DLD1 (cell line): ENCODE results near the gene CYP51A1.
"Not testable (repeated sequence)": the region's sequence is repeated elsewhere in the genome, so short reads cannot be mapped to it uniquely, and the experiment has no call there.

Source experiments
- in situ Hi-C: cut with HindIII; loops from 2 replicates; pipeline ENCODE4 v1.10.0; 2017; ENCODE audit warnings: low sequenced_read_pairs

Gene CYP51A1

DNA sequence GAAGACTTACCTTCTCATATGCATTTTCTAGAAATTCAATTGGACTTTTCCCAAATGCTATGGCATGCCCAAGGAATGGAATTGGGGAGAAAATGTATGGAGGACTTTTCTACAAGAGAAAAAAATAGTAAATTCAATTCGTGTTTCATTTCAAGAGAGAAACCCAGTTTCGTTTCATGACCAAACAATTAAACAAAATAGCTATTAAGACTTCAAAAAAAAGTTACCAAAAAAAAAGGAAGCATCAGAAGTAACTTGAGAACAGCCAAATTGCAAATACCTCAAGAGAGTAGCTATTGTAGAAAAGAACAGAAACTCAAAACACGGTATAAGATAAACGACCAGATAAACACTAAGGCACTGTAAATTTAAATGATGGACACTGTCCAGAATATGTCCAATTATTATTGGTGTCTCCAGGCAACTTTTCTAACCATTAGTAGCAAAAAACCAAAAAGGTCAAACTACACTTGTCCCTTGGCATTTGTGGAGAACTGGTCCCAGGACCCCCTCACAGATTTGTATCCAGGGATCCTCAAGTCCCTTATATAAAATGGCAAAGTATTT is 2.4 kb downstream of the CYP51A1 start:
- in situ Hi-C loops = no loop called here

DNA sequence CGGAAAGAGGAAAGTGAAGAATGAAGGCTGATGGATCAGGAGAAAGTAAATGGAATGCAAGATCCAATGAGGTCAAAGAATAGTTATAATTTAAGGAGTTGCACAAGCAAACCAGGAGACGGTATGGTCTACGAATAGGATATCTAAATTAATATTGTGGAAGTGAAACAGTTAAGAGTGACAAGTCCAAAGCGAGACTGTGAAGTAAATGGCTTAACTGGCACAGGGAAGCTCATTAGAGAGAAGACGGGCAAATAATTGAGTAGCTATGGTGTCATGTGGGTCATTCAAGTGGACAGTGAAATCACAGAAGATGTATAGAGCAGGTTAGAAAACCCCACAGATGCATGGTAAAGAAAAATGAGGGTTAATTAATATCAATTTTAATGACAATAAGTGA is 3.2 kb downstream of the CYP51A1 start:
- in situ Hi-C loops = no loop called here

DNA sequence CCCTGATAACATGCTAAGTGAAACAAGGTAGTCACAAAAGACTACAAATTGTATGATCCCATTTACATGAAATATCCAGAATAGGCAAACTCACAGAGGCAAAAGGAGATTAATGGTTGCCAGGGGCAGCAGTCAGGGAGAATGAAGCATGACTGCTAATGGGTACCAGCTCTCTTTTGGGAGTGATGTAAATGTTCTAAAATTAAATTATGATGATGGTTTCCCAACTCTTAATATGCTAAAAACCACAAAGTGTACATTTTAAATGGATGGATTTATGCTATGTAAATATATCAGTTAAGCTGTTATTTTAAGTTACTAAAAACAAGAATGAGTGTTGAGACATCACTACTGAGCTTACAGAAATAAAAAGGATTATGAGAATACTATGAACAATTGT is 12.6 kb downstream of the CYP51A1 start:
- in situ Hi-C loops = no loop called here

DNA sequence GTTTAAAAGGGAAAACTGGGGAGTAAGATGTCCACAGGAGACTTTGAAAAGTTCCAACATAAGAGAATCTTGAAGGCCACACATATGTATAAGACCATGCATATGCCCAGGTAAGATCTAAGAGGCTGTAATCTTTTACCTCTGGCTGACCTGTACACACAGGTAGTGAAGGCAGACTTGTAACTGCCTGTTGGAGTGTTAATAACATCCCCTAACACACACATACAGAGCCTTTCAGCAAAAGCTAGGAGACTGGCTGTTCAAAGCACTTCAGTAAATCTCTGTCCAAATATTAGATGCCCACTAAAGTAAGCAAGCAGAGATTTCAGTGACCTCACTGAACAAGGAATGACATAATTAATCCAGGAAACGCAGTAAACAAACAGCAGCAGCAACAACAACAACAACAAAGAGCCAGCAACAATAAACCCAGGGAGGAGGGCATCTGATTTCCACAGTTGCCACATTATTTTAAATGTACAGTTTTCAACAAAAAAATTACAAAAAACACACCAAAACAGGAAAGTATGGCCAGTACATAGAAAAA is 15.0 kb downstream of the CYP51A1 start:
- in situ Hi-C loops = no loop called here

DNA sequence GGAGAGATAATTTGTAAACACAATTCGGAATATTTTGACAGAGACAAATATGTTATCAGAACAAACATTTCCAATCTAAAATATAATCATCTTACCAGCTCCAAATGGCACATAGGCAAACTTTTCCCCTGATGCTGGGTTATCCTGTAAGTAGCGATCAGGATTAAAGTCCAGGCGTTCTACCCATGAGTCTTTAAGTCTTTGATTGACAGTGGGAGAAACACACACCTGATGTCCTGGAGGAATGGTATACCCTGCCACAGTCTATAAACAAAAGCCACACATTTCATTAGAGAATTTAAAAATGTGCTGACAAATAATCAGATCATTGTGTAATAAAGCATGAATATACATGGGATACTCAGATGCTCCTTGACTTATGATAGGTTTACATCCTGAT is 17.3 kb downstream of the CYP51A1 start:
- in situ Hi-C loops = no loop called here

DNA sequence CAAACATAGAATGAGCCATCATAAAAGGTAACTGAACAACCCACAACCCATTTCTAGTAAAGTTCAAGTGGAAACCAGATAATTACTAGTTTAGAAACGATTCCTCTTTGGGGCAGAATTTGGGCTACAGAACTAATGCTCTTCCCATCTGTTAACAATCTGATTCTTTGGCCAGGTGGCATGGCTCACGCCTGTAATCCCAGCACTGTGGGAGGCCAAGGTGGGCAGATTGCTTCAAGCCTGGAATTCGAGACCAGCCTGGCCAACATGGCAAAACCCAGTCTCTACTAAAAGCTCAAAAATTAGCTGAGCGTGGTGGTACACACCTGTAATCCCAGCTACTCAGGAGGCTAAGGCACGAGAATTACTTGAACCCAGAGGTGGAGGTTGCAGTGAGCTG is 18.5 kb downstream of the CYP51A1 start:
- in situ Hi-C loops = no loop called here

DNA sequence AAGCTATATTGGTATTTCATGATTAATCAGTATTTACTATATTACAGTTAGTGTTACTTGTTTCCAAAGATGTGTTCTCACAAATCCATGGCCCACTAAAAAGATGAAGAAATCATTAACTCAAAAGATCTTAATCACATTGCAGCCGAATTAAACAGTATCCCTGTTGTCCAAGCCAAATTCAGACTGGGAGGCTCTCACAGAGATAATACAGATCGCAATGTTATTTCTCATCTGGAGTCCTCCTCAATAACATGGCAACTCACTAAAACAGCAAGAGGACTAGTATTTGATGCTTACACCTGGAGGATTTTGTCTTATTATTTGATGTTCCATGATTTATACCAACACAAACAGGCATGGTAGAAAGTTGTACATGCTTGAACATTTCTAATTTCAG is 23.4 kb downstream of the CYP51A1 start:
- in situ Hi-C loops = no loop called here

DNA sequence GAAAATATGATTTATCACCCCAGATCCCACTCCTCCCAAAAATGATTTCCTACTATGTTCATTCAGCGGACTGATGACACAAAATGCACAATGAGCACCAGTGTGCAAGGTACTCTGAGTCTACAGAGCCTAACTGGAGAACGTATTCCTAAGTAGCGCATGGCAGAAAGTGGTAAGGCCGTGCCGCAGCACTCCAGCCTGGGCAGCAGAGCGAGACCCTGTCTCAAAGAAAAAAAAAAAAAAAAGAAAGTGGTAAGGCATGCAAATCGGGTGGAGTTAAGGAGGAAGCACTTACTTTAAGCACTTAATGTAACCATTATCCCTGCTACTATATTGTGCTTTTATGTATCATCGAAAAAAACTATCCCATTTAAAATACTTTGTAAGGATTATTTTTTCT is 25.5 kb downstream of the CYP51A1 start:
- in situ Hi-C loops = no loop called here

DNA sequence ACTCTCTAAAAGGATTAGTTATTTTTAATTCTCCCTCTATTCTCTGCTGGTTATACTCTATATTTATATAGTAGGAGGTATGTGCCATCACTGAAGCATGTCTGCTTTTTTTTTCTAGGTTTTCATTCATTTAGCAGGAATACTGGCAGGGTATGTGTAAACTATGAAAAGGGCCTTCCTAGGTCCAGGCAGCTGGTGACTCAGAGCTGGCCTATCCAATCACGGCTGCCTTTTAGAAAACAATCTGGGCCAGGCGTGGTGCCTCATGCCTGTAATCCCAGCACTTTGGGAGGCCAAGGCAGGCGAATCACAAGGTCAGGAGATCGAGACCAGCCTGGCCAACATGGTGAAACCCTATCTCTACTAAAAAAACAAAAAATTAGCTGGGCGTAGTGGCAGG is 31.4 kb downstream of the CYP51A1 start:
- in situ Hi-C loops = not testable (repeated sequence)

DNA sequence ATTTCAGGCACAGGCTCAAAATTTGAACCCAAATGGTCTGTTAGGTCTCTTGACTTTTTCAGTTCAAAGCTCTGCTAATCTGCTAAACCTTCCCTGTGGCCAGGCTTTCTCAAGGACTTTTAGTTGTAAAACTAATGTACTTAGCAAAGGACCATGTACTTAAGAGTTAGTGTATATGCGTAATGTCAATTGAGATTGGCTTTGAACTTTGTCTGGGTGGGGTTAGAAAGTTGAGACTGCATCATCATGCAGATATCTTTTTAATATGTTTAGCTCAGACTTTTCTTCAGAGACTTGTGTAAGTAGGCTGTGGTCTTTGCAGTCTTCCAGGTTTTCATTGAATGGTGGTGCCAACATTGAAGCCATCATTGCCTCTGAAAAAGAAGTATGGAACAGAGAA is 33.7 kb downstream of the CYP51A1 start:
- in situ Hi-C loops = no loop called here

DNA sequence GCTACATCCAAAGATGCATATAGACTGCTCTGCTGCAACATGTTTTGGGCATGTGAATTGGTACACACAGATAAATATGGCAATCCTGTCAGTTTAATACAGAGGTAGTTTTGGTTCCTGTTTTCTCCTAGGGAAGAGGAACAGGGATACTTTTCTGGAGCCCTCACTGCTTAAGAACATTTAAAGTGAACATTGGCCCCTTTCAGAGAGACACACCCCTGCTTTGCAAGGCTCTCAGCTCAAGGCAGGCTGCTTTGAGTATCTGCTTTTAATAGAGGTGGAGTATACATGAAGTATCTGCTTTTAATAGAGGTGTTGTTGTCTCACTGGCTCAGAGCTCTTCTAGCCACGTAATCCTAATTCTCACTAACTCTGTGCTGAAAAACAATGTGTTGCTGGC is 38.9 kb downstream of the CYP51A1 start:
- in situ Hi-C loops = no loop called here

DNA sequence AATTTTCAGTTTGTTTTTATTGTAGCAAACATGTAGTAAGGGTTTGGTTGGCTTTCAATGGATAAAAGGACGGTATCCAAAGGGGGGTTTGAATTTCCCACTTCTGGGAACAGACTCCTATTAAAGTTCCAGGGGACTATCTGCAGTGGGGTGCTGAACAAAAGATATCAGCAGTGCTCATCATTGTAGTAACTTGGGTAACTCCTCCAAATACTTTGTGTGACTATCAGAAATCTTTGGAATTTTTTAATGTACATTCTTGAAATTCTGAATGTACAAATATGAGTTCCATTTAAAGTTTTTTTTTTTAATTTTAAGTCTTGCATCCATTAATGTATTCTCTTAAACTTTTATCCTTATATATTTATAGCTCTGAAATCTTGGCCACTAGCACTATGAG is 42.1 kb downstream of the CYP51A1 start:
- in situ Hi-C loops = no loop called here

DNA sequence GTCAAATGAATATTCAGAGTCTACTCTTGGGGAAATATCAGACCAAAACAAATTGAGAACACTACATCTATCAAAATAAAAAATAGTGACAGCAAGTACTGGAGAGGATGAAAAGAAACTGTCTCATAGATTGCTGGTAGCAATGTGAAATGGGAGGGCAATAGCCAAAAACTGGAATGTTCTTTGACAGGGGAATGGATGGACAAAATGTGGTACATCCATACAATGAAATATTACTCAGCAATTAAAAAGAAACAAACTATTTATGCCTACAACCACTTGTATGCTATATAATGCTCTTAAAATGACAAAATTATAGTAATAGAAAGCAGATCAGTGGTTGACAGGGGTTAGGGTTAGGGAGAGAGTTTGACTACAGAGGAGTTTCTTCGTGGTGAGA is 46.0 kb downstream of the CYP51A1 start:
- in situ Hi-C loops = no loop called here

DNA sequence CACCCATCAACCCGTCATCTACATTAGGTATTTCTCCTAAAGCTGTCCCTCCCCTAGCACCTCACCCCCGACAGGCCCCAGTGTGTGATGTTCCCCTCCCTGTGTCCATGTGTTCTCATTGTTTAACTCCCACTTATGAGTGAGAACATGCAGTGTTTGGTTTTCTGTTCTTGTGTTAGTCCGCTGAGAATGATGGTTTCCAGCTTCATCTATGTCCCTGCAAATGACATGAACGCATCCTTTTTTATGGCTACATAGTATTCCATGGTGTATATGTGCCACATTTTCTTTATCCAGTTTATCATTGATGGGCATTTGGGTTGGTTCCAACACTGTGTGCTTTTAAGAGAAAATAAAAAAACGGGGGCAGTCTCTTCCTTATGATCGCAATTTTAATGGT is 50.4 kb downstream of the CYP51A1 start:
- in situ Hi-C loops = not testable (repeated sequence)

DNA sequence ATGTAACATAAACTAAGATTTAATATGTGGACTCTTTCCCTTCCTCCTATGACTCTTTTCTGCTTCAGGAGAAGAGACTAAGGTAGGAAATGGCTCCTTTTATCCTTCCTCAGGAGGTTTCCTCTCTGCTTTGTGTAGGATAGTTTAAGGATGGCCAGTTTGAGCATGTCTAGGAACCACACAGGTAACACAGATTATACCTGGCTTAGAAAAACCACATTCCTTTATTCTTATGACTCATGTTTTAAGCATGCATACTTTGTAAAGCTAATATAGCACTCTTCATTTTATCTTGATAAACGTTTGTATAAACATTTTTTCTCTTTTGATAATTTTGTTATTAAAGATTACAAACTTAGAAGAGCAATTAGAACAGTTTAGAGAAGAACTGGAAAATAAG is 57.8 kb downstream of the CYP51A1 start:
- in situ Hi-C loops = no loop called here

DNA sequence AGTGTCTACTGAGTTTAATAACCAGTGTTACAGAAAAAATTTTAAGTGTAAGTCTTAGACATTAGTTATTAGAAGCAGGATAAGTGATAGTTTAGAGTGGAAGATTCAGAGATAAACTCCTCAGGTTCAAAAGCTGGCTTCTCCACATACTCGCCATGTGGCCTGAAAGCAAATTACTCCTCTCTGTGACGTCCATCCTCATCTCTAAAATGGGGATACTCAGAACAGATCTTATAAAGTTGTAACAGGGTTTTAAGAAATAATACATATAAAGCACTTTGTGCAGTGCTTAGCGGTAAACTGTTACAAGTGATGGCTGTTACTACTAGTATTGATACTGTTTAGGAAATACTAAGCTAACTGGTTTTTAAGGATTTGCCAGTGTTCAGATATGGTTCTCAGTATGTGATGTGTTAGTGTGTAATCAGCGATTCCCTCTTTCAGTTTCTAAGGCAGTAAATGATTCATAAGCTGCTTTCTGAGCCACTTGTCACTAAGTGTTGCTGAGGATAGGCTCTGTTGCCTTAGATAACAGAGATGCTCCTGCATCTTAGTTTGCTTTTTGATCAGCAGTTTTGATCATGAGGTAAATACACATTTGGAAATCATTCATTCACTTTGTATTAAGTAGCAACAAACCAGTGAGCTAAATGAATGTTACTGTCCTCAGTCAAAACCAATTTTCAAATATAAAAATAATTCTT is 58.7 kb downstream of the CYP51A1 start:
- in situ Hi-C loops = no loop called here

DNA sequence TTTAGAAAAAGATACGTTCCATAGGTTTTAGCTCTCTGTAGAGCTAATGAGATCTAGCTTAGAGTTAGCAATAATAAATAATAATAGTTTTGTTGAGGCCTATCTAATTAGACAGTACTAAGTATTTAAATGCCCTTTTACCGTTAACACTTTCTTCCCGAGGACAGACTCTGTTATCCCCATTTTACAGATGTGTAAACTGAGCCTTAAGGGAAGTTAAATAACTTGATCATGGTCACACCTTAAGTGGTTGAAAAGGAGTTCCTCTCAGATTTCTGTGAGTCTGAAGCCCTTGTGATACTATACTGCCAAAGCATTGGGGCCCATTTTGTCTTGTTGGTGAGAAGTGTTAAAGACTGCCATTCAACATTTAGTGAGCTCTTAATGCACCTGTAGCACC is 61.6 kb downstream of the CYP51A1 start:
- in situ Hi-C loops = no loop called here

DNA sequence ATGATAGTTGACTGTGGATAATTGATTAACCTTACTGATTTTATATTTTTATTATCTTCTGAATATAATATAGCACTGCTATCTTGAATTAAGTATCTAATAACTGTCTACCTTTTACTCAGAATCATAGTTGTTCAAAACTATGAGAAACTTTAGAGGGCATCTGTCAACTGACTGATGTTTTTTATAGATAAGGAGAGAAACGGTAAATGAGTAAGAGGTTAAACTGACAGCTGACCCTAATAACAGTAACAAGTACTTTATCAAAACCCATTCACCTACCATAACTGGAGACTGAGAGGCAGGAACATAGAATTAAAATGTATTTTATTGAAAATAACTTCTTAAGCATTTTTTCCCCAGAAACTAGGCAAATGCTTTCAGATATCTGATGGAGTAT is 62.2 kb downstream of the CYP51A1 start:
- in situ Hi-C loops = no loop called here

DNA sequence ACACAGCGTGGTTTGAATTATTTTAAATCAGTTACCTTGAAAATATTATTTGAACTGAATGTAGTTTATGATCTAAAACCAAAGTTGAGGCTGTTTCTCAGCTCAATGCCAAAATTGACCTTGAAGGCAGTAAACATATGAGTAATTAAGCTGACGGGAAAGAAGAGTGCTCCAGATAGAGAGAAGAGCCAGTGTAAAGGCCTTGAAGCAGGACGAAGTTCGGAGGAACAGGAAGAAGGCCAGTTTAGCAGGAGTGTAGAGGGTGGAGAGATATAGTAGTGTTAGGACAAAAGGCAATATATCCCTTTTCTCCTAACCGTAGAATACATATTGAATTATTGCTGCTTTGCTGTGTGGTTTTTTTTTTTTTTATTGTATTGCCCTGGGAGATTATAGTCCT is 63.2 kb downstream of the CYP51A1 start:
- in situ Hi-C loops = no loop called here

DNA sequence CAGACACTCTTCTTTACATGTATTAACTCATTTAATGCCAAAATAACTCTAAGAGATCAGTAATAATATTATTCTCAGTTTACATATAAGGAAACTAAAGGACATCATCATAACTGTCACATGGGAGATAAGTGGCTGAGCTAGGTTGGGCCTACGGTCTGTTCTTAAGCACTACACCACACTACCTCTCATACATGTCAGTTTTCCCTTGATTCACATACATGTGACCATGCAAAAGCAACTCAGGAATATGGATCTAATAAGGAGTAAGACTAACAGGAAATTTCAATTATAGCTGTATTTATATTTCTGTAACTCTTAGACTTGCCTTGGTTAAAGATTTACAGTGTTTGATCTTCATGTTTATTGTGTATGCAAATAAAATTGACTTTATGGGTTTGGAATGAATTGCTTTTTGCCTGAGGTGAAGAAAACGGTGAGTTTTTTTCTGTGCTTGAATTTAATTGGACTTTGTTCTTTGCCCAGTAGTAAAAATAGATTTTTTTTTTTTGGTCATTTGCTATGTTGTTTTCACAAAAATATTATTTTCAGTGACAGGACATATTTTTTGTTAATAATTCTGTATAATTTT is 69.7 kb downstream of the CYP51A1 start:
- in situ Hi-C loops = no loop called here
